Measurements from ENCODE around the gene RASA3.
A peak's percentile ranks its signal among the peaks of the same experiment; 100 is the strongest.

The RASA3 gene

DNA sequence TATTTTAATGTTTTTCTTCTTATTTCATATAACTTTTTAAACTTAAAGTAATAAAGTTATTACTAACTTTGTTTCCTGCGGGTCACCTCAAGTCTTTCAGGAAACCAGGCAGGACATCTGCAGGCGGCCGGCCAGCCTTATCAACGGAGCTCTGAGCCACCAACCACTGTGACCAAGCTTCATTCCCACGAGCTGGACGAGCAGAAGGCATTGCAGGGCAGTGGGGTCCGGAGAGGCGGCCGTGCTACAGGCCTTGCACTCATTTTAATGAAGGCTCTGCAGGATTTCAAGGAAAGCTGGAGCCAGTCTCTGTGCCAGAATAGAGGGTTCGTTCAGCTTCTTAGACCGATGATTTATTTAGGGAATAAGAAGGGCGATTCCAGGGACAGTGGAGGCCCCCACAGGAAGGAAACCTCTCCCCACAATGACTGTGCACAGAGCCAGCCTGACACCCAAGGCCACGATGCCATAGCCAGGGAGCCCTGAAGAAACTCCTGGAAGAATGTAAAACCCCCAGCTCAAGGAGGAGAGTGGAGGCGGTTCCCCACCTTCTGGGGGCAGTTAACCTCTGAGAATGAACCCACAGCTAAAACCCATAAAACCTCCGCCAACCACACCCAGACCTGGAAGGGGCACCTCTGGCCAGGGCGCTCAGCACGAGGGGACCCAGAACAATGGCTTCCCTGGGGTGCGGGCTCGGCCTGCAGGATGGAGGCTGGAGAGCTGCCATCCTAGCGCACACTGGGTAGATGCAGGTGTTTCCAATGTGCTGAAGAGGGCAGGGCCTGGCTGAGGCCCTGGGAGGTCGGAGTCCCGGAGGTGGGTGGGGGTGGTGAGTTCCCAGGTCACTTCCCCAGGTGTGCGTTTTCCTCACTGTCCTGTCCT lies 75.0 kb downstream of the RASA3 start:
- peak in 5 of 56 donors; percentile 19 to 34 (median 26) for DNase-seq

DNA sequence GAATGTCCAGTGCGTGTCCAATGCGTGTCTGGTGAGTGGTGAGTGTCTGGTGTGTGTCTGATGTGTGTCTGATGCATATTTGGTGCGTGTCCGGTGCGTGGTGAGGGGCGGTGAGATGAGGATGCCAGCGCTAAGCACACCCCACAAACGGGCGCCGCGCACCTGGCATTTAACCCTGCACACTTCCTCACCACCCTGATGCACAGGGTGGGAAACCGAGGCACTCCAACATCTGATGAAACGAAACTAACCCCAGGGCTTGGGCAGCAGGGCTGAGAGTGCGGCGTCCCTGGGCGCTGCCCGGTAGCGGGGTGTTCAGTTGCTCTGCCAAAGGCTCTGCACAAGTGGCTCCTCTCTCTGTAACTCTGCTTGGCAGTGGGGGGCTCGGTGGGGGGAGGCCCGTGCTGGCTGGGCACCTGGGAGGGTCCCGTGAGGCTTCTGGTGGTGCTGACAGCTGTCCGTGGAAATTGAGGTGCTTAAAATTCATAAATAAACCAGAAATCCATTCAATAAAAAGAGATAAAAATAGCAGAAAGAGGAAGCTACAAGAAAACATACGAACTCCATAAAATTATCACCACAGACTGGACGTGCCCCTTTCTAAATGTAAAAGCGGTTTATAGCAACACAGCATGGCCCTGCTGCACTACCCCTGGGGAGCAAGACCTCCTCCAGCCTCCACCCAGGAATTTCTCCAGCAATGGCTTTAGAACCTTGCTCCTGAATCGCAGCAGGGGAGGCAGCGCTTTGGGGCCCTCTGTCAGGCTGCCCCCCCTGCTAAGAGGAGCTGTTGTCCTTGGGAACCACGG lies 76.0 kb downstream of the RASA3 start:
- DNase-seq: no peak

DNA sequence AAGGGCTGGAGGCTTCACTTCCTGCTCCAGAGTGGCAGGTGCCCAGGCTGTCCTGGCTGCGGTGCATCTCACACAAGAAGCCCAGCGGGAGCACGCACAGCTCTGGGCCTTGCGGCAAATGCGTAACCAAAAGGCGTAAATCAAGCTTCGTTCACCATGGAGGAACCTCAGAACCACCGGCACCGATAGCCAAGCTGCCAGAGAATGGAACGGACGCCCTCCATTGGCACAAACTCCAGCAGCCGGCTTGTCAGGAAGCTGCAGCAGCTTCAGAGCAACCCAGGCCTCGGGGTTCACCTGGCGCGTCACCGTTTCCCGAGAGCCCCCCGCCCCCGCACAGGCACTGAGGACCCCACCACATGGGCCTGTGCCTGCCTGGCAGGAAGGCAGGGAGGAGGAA lies 76.7 kb downstream of the RASA3 start:
- DNase-seq: peak in 8 of 56 donors; percentile 17 to 60 (median 30)

DNA sequence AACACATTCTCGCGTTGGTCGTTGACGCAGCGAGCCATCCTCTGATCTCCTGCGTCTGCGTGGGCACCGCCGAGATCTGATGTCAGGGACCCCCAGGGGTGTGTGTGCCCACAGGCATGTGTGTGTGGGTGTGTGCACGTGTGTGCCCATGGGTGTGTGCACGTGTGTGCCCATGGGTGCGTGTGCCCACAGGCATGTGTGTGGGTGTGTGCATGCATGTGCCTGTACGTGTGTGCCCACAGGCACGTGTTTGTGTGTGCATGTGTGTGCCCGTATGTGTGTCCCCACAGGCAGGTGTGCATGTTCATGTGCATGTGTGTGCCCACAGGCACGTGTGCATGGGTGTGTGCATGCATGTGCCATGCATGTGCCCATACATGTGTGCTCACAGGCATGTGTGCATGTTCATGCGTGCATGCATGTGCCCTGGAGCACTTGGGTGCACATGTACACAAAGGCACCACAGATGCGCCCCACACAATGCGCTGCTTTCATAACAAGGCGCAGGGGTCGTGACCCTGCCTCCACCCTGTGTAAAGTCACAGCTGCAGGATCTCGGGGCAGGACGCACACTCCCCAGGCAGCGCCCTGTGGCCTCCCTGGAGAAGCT lies 77.5 kb downstream of the RASA3 start:
- peak in 7 of 56 donors; percentile 22 to 52 (median 33) for DNase-seq

DNA sequence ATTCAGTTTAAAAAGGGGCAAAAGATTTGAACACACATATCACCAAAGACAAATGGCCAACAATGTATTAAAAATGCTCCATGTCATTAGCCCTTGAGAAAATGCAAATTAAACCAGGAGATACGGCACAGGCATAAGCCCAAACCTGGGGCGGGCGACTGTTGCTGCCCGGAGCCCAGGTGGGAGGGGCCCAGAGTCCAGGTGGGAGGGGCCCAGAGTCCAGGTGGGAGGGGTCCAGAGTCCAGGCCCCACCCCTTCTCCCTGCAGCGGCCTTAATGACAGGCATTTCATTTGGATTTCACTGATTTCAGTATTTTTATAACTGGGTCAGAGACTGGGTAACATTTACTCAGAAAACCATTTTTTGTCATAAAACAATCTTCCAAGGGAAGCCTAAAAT lies 78.2 kb downstream of the RASA3 start:
- DNase-seq: no peak

DNA sequence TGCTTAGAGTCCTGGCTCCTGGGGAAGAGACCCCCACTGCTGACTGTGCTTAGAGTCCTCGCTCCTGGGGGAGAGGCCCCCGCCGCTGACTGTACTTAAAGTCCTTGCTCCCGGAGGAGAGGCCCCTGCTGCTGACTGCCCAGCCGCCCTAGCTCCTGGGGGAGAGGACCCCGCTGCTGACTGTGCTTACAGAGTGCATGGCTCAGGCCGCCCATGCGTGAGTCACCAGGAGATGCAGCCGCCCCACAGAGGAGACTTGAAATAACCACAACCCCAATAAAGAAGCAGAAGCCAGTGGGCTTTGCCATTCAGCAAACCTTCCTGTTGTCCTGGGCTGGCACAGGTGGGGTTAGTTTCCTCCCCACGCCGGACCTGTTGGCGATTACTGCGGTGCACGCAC lies 79.4 kb downstream of the RASA3 start:
- no peak for DNase-seq

DNA sequence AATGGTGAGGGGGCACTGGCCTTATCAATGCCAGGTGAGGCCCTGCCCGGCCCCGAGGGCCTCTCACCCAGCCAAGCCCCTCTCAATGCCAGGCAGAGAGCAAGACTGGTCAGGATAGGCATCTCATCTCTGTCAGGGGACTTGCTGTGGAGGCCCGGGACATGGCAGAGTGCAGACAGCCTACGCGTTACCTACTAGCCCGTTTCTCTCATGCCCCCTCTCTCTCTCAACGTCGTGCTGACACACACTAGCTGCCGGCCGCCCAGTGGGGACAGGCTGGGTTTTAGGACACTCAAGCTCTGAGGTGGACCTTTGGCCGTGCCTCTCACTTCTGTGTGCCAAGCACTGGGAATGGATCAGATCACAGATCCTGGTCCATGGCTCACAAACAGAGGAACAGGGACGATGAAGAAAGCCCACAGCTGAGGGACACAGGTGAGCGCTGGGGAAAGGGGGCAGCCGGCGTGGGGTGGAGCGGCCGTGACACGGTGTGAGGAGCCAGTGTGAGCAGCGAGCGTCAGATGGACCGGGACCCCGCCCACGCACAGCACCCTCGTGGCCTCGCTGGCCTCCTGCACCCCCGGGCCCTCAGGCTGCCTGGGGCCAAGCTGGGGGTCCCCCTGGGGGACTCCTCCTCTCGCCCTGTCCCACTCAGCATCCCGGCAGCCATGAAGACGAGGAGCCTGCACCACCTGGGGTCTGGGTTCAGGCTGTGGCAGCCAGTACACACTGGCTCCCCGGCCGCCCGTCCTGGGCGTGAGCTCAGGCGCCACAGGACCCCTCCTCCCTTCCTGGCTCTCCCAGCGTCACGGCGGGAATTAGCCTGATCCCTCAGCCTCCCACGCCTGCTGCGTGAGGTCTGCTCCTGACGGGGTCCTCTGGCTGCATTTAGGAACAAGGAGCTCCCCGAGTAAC lies 81.6 kb downstream of the RASA3 start:
- no peak for DNase-seq

DNA sequence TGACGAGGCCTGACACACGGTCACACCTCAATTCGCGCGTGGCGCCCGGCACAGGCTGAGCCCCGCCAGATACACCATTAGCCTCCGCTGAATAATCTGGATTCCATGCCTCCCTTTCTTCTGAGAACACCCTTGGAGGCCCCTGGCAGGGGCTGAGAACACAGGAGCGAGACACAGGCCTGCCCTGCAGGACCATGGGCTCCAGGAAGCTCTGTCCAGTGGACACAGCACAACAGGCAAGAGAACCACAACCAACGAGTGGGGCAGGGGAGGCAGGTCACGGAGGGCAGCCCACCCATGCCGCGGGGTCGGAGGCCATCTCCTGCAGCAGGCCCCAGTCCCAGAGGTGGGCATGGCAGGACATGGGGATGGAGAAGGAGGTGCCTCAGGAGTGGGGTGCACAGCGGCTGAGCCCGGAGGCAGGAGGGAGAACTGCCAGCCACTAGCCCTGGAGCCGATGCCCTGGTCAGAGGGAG lies 82.8 kb downstream of the RASA3 start:
- DNase-seq: no peak

DNA sequence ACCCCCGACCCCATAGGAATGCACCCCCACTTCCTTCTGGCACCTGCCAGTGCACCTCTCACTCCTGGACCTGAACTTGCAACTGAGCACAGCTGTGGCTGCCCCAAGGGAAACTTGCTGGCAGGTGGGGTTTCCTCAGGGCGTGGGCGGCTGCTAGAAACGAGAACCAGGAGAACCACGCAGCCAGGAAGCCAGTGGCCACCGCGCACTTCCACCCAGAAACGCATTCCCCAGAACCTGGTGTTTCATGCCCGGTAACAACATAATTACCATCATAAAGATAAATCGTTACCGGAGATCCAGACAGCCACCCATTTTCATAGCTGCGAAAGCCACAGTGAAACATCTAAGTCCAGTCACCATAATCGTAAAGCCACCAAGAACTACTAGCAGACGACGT lies 83.4 kb downstream of the RASA3 start:
- no peak for DNase-seq

DNA sequence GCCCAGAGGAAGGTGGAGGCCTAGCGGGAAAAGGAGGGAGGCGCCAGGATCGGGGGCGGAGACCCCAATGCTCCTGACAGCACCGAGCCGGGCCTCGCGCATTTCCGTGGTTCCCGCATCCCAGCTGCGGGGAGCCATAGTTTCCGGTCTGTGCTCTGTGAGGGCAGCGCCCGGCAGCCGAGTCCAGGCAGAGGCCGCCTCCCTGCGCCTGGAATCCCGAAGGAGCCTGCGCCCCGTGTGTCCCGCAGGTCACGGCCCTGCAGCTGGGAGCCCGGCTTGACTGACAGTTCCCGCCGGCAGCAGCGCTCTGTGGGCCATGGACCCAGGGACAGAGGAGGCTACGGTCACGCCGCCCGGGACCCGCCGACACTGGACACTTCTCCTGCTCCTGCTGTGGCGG lies 84.0 kb downstream of the RASA3 start:
- no peak for DNase-seq

DNA sequence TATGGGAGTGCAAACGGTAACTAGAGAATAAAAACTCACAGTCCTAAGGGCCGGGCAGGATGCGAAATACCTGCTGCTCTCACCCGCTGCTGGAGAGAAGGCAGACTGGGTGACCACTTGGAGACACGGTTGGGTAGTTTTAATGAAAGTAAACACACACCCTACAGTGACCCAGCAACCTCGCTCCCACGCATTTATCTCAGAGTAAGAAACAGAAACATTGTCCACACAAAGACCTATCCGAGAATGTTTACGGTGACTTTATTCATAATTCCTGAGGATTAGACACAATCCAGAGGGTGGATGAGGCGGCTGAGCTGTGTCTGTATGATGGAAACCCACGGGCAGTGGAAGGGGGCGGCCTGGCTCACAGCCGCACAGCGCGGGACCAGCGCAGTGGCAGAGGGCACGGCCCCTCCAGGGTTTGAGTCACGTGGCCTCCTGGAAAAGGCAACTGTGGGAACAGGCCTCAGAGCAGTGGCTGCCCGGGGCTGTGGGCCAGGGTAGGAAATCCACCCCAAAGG lies 85.0 kb downstream of the RASA3 start:
- DNase-seq: no peak

DNA sequence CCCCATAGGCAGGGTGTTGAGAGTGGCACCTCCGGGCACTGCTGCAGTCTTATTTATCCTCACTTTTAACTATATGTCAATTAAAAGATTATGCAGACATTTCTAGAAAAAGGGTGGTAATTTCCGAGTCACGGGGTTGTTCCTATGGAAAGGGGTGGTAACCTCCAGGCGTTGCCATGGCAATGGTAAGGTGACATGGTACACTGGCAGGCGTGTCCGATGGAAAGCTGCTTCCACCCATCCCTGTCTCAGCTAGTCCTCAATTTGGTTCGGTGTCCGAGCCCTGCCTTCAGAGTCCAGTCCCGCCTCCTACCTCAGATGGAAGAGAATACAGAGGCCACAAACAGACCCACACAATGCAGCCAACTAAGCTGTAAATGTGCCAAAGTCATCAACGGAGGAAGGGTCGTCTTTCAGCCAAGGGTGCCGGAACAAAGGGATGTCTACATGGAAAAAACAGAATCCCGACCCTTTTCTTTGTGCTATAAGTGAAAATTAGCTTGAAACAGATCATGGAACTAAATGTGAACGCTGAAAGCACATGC lies 85.9 kb downstream of the RASA3 start:
- DNase-seq: no peak

DNA sequence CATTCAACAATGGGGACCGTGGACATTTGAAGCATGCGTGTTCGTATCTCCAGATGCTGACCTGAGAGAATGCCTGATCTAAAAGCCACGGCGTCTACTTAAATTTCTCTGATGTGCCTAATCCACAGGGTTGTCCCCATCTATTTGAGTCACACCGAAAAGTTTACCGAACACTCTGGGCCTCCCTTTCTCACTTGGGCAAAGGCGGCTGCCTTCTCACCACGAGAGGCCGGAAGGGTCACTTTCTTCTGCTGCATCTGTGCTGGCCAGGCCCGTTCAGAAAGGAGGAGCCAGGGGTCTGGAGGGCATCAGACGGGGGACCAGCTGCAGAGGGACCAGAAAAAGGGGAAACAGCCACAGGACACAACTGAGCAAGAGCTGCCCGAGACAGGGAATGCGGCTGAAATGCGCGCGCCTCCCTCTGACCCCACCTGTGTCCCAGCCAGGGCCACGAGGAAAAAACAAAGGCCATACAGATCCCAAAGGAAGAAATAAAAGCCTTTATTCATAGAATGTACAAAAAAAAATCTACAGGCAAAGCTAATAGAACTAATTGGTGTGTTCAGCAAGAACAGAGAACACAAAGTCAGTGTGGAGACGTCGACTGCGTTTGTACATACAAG lies 87.2 kb downstream of the RASA3 start:
- DNase-seq: peak in 17 of 56 donors; percentile 23 to 58 (median 43)

DNA sequence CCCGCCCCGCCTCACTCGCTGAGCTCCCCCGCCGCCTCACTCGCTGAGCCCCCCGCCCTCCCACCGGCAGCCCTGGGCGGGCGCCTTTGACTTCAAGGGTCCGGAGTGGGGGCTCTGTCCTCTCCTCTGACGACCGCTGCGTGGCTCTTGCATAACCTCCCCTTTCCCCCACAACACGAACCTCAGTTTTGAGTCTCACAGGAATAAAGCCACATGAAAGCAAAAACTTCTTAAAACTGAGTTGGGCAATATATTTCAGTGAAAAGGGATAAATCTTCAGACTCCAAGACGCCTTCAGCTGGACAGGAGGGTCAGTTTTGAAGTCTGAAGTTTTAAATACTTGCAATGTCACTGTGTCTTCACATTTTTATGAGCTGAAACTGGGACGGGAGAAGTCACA lies 87.9 kb downstream of the RASA3 start:
- DNase-seq: no peak

DNA sequence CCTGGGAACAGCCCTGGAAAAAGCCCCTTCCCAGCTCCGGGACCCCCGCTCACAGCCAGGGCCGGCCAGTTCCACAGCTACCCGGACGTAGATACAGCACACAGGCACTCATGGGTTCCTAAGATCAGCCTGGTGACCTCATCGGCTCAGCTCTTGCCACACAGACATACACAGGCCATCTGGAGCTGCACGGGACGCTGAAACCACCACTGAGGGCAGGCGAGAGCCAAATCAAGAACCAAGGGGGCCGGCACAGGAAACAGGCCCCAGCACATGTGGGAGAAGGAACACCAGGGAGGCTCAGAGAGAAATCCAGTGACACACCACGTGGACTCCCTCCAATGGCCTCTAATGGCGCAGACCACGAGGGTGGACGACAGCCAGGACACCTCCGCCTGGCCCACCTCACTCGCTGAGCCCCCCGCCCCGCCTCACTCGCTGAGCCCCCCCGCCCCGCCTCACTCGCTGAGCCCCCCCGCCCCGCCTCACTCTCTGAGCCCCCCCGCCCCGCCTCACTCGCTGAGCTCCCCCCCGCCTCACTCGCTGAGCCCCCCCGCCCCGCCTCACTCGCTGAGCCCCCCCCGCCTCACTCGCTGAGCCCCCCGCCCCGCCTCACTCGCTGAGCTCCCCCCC lies 88.9 kb downstream of the RASA3 start:
- peak in 2 of 56 donors; percentile 50 to 66 for DNase-seq

DNA sequence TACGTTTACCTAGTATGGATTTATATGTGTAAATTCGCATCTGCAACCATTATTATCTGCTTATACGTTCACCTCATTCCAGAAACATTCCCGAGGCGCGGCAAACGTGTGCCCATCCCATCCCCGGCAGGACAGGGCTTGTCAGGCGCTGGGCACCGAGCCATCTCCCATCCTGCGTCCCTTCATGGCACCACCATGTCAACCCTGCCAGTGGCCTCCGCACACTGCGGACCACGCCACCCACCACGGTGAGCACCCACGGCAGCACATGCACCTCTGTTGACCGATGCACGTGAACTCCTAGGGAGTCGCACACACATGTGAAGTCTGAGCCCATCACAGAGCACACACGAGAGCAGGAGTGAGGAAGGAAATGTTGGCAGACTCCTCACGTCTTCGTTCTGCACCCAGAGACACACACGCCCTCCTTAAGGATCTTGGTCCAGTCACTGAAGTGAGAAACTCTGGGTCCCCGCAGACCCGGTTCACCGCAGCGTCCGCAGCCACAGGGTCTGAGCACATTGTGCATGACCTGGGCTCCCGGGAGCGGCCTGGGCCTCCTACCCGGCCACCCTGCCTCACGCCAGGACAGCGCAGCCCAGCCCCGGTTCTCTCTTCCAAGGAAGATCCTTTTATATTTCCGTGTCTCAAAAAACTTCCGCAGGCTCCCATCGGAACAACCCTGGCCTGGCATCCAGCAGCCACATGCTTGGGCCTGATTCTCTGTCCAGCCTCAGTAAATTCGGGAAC lies 90.2 kb downstream of the RASA3 start:
- DNase-seq: no peak

DNA sequence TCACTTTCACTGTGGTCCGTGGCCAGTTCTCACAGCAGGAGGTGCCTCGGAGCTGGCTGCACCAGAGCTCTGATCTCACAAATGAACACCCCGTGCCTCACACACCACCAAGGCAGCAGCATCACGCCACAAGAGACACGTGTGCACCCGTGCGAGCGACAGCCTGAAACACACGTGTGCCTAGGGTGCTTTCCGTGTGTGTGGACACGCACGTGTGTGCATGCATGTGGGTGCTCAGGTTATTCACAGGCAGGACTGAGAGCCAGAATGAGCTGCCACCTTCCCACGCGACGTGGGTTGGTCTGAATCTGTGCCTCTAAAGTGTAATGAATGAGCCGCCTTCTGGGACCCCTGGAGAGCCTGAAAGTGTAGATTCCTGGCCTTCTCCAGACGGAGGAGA lies 90.9 kb downstream of the RASA3 start:
- no peak for DNase-seq

DNA sequence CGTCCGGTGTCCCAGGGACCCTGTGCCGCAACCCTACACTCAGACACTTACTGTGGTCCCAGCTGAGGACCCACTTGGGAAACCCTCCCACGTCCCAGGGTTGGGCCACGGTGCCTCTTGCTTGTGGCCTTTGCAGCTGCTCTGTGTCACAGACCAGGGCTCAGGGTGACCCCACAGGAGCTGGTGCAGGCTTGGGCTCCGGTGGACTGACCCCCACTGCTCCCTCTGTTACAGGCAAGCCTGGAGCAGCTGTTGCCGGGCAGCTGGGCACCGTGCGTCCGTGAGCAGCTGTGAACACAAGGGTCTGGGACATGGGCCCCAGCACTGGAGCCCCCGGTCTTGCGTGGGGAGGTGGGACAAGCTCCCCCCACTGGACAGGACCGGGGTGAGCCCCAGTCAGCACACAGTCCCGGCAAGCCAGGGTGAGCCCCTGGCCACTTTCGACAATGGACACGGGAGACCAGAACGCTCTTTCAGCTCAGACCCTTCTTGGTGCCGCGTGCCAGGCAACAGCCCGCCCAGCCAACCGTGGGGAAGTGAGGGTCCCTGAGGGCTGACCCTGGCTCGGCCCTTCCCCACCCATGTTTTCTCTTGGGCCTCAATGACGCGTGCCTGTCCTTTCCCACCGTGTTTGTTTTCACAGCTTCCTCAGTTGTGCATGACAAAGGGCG lies 92.8 kb downstream of the RASA3 start:
- no peak for DNase-seq

Data from amygdala (tissue), 56 donors.